ENCODE measurements around the gene ACAP3. TPM values are rescaled to one million over a fixed set of nuclear protein-coding genes. Genes with fewer than 3 reads are reported as not detected.

ACAP3 gene, protein sequence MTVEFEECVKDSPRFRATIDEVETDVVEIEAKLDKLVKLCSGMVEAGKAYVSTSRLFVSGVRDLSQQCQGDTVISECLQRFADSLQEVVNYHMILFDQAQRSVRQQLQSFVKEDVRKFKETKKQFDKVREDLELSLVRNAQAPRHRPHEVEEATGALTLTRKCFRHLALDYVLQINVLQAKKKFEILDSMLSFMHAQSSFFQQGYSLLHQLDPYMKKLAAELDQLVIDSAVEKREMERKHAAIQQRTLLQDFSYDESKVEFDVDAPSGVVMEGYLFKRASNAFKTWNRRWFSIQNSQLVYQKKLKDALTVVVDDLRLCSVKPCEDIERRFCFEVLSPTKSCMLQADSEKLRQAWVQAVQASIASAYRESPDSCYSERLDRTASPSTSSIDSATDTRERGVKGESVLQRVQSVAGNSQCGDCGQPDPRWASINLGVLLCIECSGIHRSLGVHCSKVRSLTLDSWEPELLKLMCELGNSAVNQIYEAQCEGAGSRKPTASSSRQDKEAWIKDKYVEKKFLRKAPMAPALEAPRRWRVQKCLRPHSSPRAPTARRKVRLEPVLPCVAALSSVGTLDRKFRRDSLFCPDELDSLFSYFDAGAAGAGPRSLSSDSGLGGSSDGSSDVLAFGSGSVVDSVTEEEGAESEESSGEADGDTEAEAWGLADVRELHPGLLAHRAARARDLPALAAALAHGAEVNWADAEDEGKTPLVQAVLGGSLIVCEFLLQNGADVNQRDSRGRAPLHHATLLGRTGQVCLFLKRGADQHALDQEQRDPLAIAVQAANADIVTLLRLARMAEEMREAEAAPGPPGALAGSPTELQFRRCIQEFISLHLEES
- 33.2 and 37.7 TPM in 2 replicates for total RNA-seq

GRCh38 chr1:1307923-1308755 is at the start of gene ACAP3, which contains the start of gene PUSL1:
Gene ACAP3, minus strand, starts transcription at chr1:1307930. Its CDS starts 115 bp downstream, at chr1:1307815.
Gene PUSL1, plus strand, starts transcription at chr1:1308597. Its CDS starts 47 bp downstream, at chr1:1308644.

GRCh38 chr1:1349256-1350012 is 41.7 kb upstream of the ACAP3 start, which contains the start of gene DVL1:
Gene DVL1, minus strand, starts transcription at chr1:1349418. Its CDS starts 353 bp downstream, at chr1:1349065.

GRCh38 chr1:1331068-1331965 is 23.6 kb upstream of the ACAP3 start, which contains the start of gene TAS1R3:
Gene TAS1R3, plus strand, starts transcription at chr1:1331280. Its CDS starts 66 bp downstream, at chr1:1331346.

GRCh38 chr1:1324524-1325287 is 17.0 kb upstream of the ACAP3 start, which contains the start of the genes CPTP and INTS11:
Gene CPTP, plus strand, starts transcription at chr1:1324802. Its CDS starts 2,109 bp downstream, at chr1:1326911.
Gene INTS11, minus strand, starts transcription at chr1:1324660. Its CDS starts 52 bp downstream, at chr1:1324608.

GRCh38 chr1:1273512-1274298 is 34.0 kb downstream of the ACAP3 start, which contains the start of gene UBE2J2:
Gene UBE2J2, minus strand, starts transcription at chr1:1273854. Its CDS starts 5,862 bp downstream, at chr1:1267992.

GRCh38 chr1:1246577-1247340 is 61.0 kb downstream of the ACAP3 start, which contains the start of gene C1QTNF12:
Gene C1QTNF12, minus strand, starts transcription at chr1:1246722. Its CDS starts 32 bp downstream, at chr1:1246690.

Other genes with a start within 250 kb of the ACAP3 start
- gene RNF223, start 233.6 kb downstream of the ACAP3 start, total RNA-seq: 1.3 and 2.2 TPM in 2 replicates
- 12.7 and 22.9 TPM in 2 replicates for gene C1orf159, start 191.8 kb downstream of the ACAP3 start, total RNA-seq
- not detected in 2 replicates for gene TTLL10, start 134.1 kb downstream of the ACAP3 start, total RNA-seq
- gene TNFRSF18, start 101.3 kb downstream of the ACAP3 start, total RNA-seq: 0.63 and 0.98 TPM in 2 replicates
- gene TNFRSF4, start 93.8 kb downstream of the ACAP3 start, total RNA-seq: not detected in 2 replicates
- gene SDF4, start 75.9 kb downstream of the ACAP3 start, total RNA-seq: 130 TPM in 2 replicates
- 23.6 and 24.7 TPM in 2 replicates for gene B3GALT6, start 75.7 kb downstream of the ACAP3 start, total RNA-seq
- gene C1QTNF12, start 61.2 kb downstream of the ACAP3 start, total RNA-seq: 0.71 and 1.1 TPM in 2 replicates
- 43.3 and 56.1 TPM in 2 replicates for gene UBE2J2, start 34.1 kb downstream of the ACAP3 start, total RNA-seq
- gene SCNN1D, start 27.5 kb downstream of the ACAP3 start, total RNA-seq: 0.09 and 0.21 TPM in 2 replicates
- gene PUSL1, start 667 bp upstream of the ACAP3 start, total RNA-seq: 63.3 and 72.2 TPM in 2 replicates
- gene INTS11, start 16.7 kb upstream of the ACAP3 start, total RNA-seq: 72.1 and 85.8 TPM in 2 replicates
- gene CPTP, start 16.9 kb upstream of the ACAP3 start, total RNA-seq: 41.8 and 48.7 TPM in 2 replicates
- 0.05 and 0.07 TPM in 2 replicates for gene TAS1R3, start 23.4 kb upstream of the ACAP3 start, total RNA-seq
- 81.8 and 99.3 TPM in 2 replicates for gene DVL1, start 41.5 kb upstream of the ACAP3 start, total RNA-seq
- 1.6 and 4.9 TPM in 2 replicates for gene MXRA8, start 50.6 kb upstream of the ACAP3 start, total RNA-seq
- gene AURKAIP1, start 67.3 kb upstream of the ACAP3 start, total RNA-seq: 213 and 230 TPM in 2 replicates
- gene CCNL2, start 91.4 kb upstream of the ACAP3 start, total RNA-seq: 48.4 and 60.6 TPM in 2 replicates
- 173 and 184 TPM in 2 replicates for gene MRPL20, start 99.4 kb upstream of the ACAP3 start, total RNA-seq
- 21.4 and 24.3 TPM in 2 replicates for gene ANKRD65, start 113.3 kb upstream of the ACAP3 start, total RNA-seq
- gene VWA1, start 127.8 kb upstream of the ACAP3 start, total RNA-seq: 91.6 and 96.3 TPM in 2 replicates
- 0.14 TPM in 1 of 2 replicates, not detected in the other for gene ATAD3C, start 141.8 kb upstream of the ACAP3 start, total RNA-seq
- 30.3 and 34.1 TPM in 2 replicates for gene ATAD3B, start 163.8 kb upstream of the ACAP3 start, total RNA-seq
- 56.8 and 65.5 TPM in 2 replicates for gene ATAD3A, start 204.2 kb upstream of the ACAP3 start, total RNA-seq
- 0.23 and 0.35 TPM in 2 replicates for gene TMEM240, start 232.7 kb upstream of the ACAP3 start, total RNA-seq

Measured in airway epithelial cell (primary cell).